KOPT-K1 (cell line): ENCODE data around the gene KCNQ1.

Experiments
- H3K27ac ChIP-seq: fragments of 200-600 bp; sonication (generic); 2 replicates; pipeline ENCODE4 v1.5.1; 2016; ENCODE audit warnings: antibody characterized with exemption, mild to moderate bottlenecking, low read depth, low read length; ENCODE audit not compliant: poor library complexity, severe bottlenecking
- H3K36me3 ChIP-seq: fragments of 200-600 bp; sonication (generic); 2 replicates; pipeline ENCODE4 v1.5.1; 2017; ENCODE audit warnings: antibody characterized with exemption, mild to moderate bottlenecking, low read length, moderate library complexity; ENCODE audit not compliant: insufficient read depth
- H3K9me3 ChIP-seq: fragments of 200-600 bp; sonication (generic); 2 replicates; pipeline ENCODE4 v1.5.1; 2017; ENCODE audit warnings: antibody characterized with exemption, low read length, mild to moderate bottlenecking; ENCODE audit not compliant: insufficient read depth, poor library complexity, severe bottlenecking

KCNQ1 gene

GRCh38 chr11:2652333-2653197, 207.8 kb downstream of the KCNQ1 start:
- Histone ChIP-seq H3K9me3 (peaks cover 56% of the 10 kb centered on the region), H3K36me3 (no peaks in the 10 kb centered on the region)

GRCh38 chr11:2653198-2653551, 208.4 kb downstream of the KCNQ1 start:
- no peaks in the 10 kb centered on the region for H3K36me3 ChIP-seq
- no peak overlapping the region for H3K27ac ChIP-seq
- H3K9me3 ChIP-seq = peaks cover 51% of the 10 kb centered on the region

More at GRCh38 chr11:2652333-2653197, 207.8 kb downstream of the KCNQ1 start:
- no peak overlapping the region for H3K27ac ChIP-seq

DNA sequence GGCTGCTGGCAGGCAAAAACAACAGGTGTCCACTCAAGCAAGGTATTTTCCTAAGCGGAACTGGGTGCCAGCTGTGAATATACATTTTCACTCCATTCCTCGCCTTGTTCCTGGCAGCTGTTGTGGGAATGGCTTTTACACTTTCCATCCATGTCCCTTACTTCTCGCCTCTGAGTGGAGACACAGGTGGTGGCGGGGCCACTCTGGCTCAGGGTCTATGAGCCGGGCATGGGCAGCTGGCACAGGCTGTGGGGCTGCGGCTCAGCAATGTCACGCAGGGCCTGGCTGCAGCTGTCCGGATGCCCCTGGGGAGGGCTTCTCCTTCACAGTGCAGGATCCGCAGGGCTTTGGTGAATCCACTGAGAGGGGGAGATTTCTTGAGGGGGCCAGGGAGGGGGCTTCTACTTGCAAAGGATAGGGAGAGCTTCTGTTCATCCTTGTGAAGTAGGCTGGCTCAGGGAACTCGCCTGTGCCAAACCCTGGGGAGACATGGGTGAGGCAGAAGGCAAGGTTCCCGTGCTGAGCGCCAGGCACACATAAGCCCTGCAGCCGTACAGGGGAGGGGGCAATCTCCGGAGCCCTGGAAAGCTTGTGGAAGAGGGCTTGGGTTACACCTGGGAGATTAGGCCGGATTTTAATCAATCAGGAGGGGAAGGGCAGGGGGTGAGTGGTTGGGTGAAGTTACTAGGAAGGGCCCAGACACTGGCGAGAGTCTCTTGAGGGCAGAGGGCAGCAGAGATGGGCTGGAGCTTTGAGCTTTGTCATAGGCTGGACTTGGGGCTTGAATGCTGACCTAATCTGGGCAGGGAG, 209.3 kb downstream of the KCNQ1 start:
- Histone ChIP-seq H3K27ac (no peak overlapping the region), H3K9me3 (peaks cover 47% of the 10 kb centered on the region), H3K36me3 (no peaks in the 10 kb centered on the region)

DNA sequence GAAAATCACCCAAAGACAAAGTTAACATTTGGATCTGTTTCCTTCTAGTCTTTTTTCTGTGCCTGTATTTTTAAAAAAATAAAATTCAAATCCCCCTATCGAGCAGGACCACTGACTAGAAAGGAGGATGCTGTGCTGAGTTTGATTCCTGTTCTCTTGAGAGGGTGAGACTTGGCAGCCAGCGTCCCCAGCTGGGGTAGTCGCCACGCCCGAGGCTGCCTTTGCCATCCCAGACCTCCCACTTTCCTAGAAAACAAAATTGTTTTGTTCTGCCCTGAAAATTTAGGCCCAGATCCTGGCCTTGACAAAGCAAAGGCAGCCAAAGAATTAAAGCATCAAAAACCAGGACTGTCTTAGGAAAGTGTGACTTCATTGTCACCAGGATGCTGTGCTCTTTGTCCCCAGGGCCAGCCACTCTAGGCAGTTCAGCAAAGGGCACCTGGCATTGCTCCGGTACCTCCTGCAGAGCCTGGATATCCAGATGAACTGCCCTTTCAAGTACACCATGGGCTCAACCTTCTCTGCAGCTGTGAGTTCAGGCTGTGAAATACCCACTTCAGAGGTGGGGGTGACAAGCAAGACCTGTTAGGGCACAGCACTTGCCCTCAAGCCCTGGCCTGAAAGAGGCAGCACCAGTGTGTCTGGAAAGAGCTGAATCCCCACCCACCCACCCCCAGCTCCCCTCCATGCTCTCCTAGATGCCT, 210.4 kb downstream of the KCNQ1 start:
- no peak overlapping the region for H3K27ac ChIP-seq
- no peaks in the 10 kb centered on the region for H3K36me3 ChIP-seq
- H3K9me3 ChIP-seq = peaks cover 42% of the 10 kb centered on the region

GRCh38 chr11:2655834-2656622, 211.2 kb downstream of the KCNQ1 start:
- no peak overlapping the region for H3K27ac ChIP-seq
- H3K36me3 ChIP-seq = no peaks in the 10 kb centered on the region
- H3K9me3 ChIP-seq = peaks cover 42% of the 10 kb centered on the region

- peaks cover 36% of the 10 kb centered on the region for H3K9me3 ChIP-seq
- H3K36me3 ChIP-seq = no peaks in the 10 kb centered on the region
Measured at GRCh38 chr11:2656859-2657258, 212.1 kb downstream of the KCNQ1 start.

GRCh38 chr11:2657697-2658284, 213.0 kb downstream of the KCNQ1 start:
- Histone ChIP-seq H3K9me3 (peaks cover 28% of the 10 kb centered on the region), H3K27ac (no peak overlapping the region), H3K36me3 (no peaks in the 10 kb centered on the region)

More at GRCh38 chr11:2656859-2657258, 212.1 kb downstream of the KCNQ1 start:
- H3K27ac ChIP-seq = no peak overlapping the region

DNA sequence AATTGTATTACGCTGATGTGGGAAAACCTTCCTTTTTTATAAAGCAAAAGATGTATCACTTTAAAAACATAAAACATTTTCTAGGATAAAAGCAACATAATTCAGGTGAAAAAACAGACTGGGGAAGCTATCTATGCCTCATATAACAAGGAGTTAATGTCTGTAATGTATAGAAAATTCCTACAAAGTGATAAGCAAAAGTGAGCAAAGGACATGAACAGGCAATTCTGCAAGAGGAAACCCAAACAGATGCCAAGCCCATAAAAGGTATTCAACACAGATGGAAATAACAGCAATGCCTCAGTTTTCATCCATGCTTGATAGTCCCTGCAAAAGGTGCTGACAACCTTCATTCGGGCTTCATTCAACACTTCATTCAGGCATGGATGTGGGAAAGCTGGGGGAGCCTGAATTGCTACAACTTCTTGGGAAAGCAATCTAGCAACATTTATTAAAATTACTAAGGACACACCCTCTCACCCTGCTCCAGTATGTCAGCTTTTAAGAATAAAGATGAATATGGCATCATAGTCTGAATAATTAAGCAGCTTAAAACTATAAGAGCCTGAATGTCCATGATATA, 215.6 kb downstream of the KCNQ1 start:
- no peaks in the 10 kb centered on the region for H3K36me3 ChIP-seq
- H3K27ac ChIP-seq = no peak overlapping the region
- peaks cover 17% of the 10 kb centered on the region for H3K9me3 ChIP-seq

DNA sequence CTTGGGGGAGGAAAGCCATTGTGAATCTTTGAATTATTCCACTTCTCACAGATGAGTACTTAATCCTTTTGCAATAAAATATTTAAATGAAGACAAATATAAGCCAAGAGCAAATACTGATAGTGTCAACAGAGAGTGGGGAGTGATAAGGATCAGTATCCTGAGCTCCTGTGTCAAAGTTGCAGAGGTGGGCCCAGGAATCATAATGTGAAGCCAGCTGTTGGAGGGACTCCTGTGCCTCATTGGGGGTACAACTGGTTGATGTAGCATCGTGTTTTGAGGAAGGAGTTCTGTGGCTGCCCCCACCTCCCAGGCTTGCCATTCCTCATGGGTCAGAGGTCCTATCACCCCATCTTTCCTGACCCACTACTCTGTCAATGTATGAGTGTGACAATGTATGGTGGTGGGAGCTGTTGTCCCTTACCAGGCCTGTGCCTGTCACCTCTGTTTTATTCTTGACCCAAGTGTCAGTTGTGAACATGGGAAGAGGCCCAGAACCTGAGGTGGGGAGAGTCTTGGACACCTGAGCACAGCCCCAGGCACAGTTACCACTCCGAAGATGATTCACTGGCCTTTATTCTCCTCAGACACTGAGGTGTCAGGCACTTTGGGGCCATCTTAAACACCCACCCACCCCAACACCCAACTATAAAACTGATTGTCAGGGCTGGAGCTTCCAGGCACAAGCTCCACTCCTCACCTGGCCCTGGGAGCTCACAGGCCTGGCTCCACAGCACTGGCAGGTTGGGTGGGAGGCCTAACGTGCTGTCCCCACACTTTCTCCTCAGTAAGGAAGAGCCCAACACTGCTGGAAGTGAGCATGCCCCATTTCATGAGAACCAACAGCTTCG, 216.6 kb downstream of the KCNQ1 start:
- Histone ChIP-seq H3K9me3 (peaks cover 17% of the 10 kb centered on the region), H3K36me3 (no peaks in the 10 kb centered on the region), H3K27ac (no peak overlapping the region)

DNA sequence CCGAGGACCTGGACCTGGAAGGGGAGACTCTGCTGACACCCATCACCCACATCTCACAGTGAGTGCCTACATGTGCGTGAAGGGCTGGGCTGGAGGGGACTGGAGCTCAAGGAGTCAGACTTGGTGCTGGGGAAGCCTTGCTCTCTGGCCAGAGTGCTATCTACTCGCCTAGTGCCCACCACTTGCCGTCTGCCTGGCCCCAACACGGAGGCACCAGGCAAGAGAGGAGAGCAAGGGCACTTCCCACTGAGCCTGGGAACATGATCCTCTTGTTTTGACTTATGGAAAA, 217.2 kb downstream of the KCNQ1 start:
- Histone ChIP-seq H3K27ac (no peak overlapping the region), H3K36me3 (no peaks in the 10 kb centered on the region), H3K9me3 (peaks cover 17% of the 10 kb centered on the region)

DNA sequence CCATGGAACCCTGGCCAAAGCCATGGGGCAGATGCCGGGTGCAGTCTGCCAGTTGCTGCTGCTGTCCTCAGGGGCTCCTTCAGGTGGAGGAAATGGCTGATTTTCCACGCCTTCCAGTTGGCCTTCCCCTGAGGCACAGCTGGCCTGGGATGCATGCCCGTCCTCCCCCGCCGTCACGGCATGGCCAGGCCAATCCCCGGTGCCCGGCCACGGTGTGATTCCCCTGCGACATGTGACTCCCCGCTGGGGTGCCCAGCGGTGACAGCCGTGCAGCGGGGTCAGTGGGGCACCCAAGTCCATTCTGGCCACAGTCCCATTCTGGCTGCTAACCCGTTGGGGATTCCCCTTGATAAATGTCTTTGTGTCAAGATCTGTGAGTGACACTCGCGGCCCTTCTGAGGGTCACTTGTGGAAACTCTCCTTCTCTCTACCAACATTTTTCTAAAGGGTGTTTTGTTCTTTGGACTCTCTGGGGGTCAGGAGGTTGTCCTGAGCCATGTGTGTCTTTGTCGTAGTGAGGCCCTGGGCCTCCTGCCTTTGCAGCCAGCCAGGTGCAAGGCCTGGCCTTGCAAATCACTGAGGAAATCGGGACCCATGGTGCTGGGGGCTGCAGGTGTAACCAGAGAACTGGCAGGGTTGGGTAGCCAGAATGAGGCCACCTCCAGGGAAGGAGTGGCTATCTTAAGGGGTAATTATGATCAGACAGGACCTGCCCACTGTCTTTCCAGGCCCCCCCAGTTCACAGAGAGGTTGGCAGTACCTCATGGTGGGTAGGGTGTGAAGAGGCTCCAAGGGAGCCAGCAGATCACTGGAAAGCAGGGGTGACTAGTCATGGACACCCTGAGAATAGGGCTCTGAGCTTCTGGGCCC, 217.9 kb downstream of the KCNQ1 start:
- Histone ChIP-seq H3K9me3 (peaks cover 17% of the 10 kb centered on the region), H3K27ac (no peak overlapping the region)

DNA sequence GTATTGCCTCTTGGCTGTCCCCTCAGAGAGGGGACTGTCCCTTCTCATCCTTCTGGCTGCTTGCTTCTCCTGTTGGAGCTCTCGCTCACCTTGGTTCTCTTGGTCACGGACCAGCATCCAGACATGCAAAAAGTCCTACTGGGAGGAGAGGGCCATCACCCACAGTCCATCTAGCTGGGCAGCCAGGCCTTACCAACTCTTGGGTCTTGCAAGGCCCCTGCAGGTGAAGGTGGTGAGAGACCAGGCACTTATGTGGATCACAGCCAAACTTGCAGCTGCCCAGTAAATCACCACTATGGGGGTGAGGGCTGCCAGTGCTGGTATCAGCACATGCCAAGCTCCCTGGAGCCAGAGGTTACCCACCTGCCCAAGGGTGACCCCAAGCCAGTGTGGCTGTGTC, 218.7 kb downstream of the KCNQ1 start:
- Histone ChIP-seq H3K9me3 (peaks cover 17% of the 10 kb centered on the region), H3K36me3 (no peaks in the 10 kb centered on the region), H3K27ac (no peak overlapping the region)

More for the DNA sequence above, 217.9 kb downstream of the KCNQ1 start:
- no peaks in the 10 kb centered on the region for H3K36me3 ChIP-seq

DNA sequence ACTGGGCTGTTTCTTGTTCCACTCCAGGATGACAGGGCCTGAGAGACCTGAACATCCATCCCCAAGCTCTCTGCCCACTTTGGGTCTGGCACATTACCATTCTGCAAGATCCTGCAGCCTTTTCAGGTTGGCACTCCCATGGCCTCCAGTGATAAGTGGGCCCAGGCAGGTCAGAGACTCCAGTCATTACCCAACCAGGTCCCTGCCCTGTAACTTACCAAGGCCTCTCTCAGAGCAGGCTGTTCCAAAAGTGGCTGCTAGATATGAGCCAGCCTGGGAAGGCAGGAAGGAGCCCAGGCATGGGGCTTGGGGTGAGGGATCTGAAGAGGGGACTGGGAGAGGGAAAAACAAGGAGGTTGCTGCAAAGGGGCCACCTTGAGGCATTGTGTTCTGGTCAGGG, 219.1 kb downstream of the KCNQ1 start:
- peaks cover 17% of the 10 kb centered on the region for H3K9me3 ChIP-seq
- no peaks in the 10 kb centered on the region for H3K36me3 ChIP-seq
- H3K27ac ChIP-seq = no peak overlapping the region
